Measurements from ENCODE around the gene ANKRD31.

The ANKRD31 gene

DNA sequence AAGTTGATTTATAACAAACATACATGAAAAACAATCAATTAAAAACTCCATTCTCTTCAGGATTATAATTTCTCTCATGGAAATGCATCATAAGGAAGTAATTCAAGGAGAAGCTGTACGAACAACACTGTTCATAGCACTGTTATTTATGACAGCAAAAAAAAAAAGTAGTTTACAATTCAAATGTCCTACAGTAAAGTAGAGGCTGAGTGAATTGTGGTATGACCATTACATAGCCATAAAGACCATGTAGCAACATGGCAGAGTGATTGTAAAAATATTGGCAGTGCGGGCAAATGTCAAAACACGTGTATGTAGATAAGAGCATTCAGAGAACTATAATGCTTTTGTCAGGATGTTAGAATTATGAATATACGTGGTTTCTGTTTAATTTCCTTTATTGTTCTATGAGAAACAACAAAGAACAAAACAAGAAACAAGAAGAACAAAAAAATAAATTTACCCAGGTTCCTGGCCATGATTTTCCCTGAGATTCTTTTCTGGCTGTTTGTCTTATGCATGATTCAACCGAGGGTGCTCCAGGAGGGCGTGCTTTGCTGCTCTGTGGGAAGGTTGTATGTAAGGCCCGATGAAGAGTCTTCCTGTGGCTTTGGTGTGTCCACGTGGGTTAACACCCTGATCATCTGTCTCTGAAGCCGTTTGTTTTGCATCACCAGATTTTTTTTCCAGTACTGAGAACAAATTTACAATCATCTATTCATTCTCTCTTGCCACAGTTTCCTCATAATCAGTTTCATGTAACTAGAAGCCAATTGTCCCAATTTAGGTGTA, 213.1 kb downstream of the ANKRD31 start:
- no peak for DNase-seq

DNA sequence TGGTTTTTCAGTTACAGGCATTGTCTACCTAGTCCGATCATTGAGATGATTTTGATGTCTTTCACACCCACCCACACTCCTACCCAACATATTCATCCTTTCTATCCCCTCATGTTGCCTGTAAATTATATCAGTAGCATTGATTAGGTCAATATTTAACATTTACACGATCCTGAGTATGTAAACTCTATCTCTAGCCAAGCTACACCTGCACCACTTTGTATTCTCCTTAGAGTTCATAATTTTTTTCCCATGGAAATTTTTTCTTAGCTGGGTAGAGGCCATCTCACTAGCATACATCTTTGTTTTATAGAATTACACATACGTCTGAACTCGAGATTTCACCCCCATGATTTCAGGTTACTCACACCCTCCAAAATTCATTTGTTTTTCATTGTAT, 214.9 kb downstream of the ANKRD31 start:
- DNase-seq = no peak

DNA sequence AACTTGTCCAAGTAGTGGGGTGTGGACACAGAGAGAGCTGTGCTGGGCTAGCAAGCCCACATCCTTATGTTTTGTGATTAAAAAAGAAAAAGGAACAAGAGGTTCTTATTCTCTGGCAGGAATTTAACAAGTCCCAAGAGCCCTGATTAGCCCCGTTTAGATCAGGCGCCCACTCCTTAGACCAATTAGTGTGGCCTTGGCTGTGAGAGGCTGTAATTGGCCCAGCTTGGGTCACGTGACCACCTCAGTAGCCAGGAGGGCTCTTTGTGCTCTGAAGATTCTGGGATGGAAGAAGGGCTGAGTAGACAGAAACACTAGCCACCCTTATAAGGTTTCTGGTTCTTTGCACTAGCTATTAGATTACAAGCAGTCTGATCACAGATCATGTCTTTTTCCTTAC, 215.5 kb downstream of the ANKRD31 start:
- no peak for DNase-seq

DNA sequence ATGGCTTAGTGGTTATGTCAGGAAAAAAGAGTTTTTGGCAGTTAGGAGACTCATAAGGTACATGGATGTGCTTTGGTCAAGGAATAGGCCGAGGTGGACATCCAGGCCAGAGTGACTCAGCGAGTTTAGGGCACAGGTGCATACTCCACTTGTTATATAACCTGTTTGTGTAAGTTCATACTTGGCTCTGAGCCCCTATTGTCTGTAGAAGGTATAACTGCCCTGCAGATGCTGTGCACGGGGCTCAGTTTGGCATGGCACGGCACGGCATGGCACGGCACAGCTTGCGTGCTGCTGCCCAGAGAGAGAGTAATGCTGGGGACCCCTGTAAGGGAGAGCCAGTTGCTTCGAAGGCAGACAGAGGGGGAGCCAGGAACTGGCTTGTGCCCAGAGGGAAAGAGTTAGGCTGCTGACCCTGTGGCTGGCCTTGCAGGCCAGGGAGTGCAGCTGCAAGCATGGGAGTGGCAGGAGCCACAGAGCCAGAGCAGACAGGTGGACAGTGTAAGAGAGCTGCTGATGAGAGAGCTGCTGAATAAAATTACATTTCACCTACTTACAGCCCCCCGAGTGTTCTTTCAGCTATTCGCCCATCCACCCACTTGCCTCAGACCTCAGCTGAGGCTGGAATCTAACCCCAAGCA, 216.5 kb downstream of the ANKRD31 start:
- DNase-seq = no peak

DNA sequence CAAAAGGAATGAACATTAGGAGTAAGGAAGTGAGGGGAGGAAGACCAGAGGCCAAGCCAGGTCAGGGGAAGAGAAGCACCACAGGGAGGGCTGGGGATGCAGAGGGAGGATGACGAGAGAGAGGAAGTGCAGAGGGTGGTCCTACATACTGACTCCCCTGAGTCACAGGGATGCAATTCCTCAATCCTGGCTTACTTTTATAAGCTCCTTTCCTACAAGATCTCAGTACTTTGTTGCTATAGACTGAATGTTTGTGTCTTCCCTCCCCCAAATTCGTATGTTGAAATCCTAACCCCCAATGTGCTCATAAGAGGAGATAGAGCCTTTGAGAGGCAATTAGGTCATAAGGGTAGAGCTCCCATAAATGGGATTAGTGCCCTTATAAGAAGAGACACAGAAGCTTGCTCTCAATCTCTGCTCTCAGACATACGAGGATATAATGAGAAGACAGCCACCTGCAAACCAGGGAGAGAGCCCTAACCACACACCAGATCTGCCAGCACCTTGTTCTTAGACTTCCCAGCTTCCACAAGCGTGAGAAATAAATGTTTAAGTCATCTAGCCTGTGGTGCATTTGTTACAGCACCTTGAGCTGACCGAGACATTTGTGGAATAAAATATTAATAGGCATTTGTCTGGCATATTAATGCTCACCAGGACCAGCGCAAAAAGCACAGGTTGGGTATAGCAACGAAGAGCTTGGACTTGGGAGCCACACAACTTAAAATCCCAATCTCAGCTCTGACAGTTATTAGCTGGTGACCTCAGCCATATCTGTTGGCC, 217.7 kb downstream of the ANKRD31 start:
- no peak for DNase-seq
